K562 treated with DMSO at 1 percent for 48 hours (cell line): ENCODE data around the gene ATL1. TPM values are rescaled to one million over a fixed set of nuclear protein-coding genes. Genes with fewer than 3 reads are reported as not detected.

Experiments used
- total RNA-seq: library from RNA; unstranded; fragments of 300-600 nt; gene quantifications from 2 replicates; pipeline ENCODE4 v1.2.3, GENCODE V29; 2022; ENCODE audit warnings: low replicate concordance; ENCODE audit errors: extremely low read depth

Gene ATL1
- not detected in 2 replicates for total RNA-seq

GRCh38 chr14:50559990-50560930 lies at the start of gene ATL1:
Gene ATL1, plus strand, starts transcription at chr14:50560145. Its CDS starts 121 bp downstream, at chr14:50560266.

GRCh38 chr14:50532502-50533240 lies 27.3 kb upstream of the ATL1 start, which contains the start of gene MAP4K5:
Gene MAP4K5, minus strand, starts transcription at chr14:50532569. Its CDS starts 520 bp downstream, at chr14:50532049.

GRCh38 chr14:50667996-50668825 lies 108.3 kb downstream of the ATL1 start, which contains the start of gene SAV1:
Gene SAV1, minus strand, starts transcription at chr14:50668306. Its CDS starts 339 bp downstream, at chr14:50667967.

Other genes starting within 250 kb of the ATL1 start
- gene L2HGDH, start 247.9 kb upstream of the ATL1 start, total RNA-seq = not detected in 2 replicates
- gene DMAC2L, start 247.8 kb upstream of the ATL1 start, total RNA-seq = not detected in 2 replicates
- not detected in 2 replicates for gene CDKL1, start 163.3 kb upstream of the ATL1 start, total RNA-seq
- gene MAP4K5, start 27.6 kb upstream of the ATL1 start, total RNA-seq = not detected in 2 replicates
- gene SAV1, start 108.2 kb downstream of the ATL1 start, total RNA-seq = not detected in 2 replicates